Panc1 (cell line): ENCODE data around the gene BACH2. TPM values are rescaled to one million over a fixed set of nuclear protein-coding genes. Genes with fewer than 3 reads are reported as not detected.

Experiments used
- ATAC-seq: fragments of 200-7000 bp; cut with Tn5 transposase; 2 replicates; pipeline ENCODE4 v1.9.1; 2020; ENCODE audit warnings: mild to moderate bottlenecking, moderate library complexity
- BruUV-seq: library from RNA; stranded (reverse); fragments of 400-500 nt; replicated peaks from 2 replicates; lab custom pipeline; 2021; lab: Mats Ljungman, UMichigan
- CTCF ChIA-PET: fragments of 300-600 bp; sonication (Branson Sonifier 250); formaldehyde crosslinking; loops from one replicate; lab custom pipeline; 2022; ENCODE audit warnings: antibody characterized with exemption; lab: Charles Lee
- POLR2A ChIA-PET: fragments of 300-600 bp; sonication (Branson Sonifier 250); formaldehyde crosslinking; loops from one replicate; lab custom pipeline; 2022; ENCODE audit warnings: antibody characterized with exemption; lab: Charles Lee
- DNase-seq: peaks from one replicate; pipeline ENCODE4 v3.0.0-alpha.2; 2010; ENCODE audit warnings: low read depth, low spot score
- H3K27ac ChIP-seq: 2 replicates; pipeline ENCODE4 v1.5.1; 2011; ENCODE audit warnings: mild to moderate bottlenecking, low read length, inconsistent platforms
- H3K27me3 ChIP-seq: fragments of 200-500 bp; sonication (Bioruptor generic); 2 replicates; pipeline ENCODE4 v1.6.0; 2014; ENCODE audit warnings: low read length, inconsistent platforms; ENCODE audit not compliant: control insufficient read depth, insufficient read depth
- H3K36me3 ChIP-seq: fragments of 200-500 bp; sonication (Bioruptor generic); 2 replicates; pipeline ENCODE4 v1.5.1; 2014; ENCODE audit warnings: inconsistent platforms, mild to moderate bottlenecking, low read length, moderate library complexity; ENCODE audit not compliant: control insufficient read depth, insufficient read depth
- H3K4me1 ChIP-seq: 2 replicates; pipeline ENCODE4 v1.5.1; 2011; ENCODE audit warnings: inconsistent platforms, mild to moderate bottlenecking, low read length, moderate library complexity; ENCODE audit not compliant: control insufficient read depth, insufficient read depth
- H3K4me3 ChIP-seq, 2 experiments: 2 replicates each; pipeline ENCODE4 v1.5.1; 2011 to 2012; ENCODE audit warnings: low read depth in 2 of 2, low read length in 2 of 2, mild to moderate bottlenecking in 2 of 2, inconsistent platforms in 1 of 2, moderate library complexity in 1 of 2
- H3K9me3 ChIP-seq: fragments of 200-500 bp; sonication (Bioruptor generic); 2 replicates; pipeline ENCODE4 v1.5.1; 2014; ENCODE audit warnings: low read depth, mild to moderate bottlenecking, inconsistent platforms, low read length, moderate library complexity; ENCODE audit not compliant: control insufficient read depth, insufficient read depth
- POLR2AphosphoS5 ChIP-seq: IDR thresholded peaks from 2 replicates; pipeline ENCODE4 v1.6.1; 2012; ENCODE audit warnings: mild to moderate bottlenecking, low read depth, low read length, moderate library complexity
- SIN3A ChIP-seq: IDR thresholded peaks from 2 replicates; pipeline ENCODE4 v1.6.1; 2012; ENCODE audit warnings: low read depth, mild to moderate bottlenecking, low read length, moderate library complexity, borderline replicate concordance; ENCODE audit not compliant: insufficient read depth
- TCF7L2 ChIP-seq: IDR thresholded peaks from 2 replicates; pipeline ENCODE4 v1.6.1; 2011; ENCODE audit warnings: mild to moderate bottlenecking, low read depth, low read length, inconsistent platforms
- in situ Hi-C: cut with HindIII; loops from 2 replicates; pipeline ENCODE4 v1.10.0; 2016; ENCODE audit warnings: low sequenced_read_pairs, low pct_unique_long_range_greater_than_20kb
- intact Hi-C: fragments of 100-400 bp; cut with micrococcal nuclease; formaldehyde crosslinking; loops from one replicate; pipeline ENCODE4 v1.10.0; 2022; ENCODE audit not compliant: unreplicated experiment
- total RNA-seq: library from RNA; stranded (reverse); gene quantifications from one replicate; pipeline ENCODE4 v1.2.1, GENCODE V29; 2021; ENCODE audit not compliant: unreplicated experiment
- TF ChIP-seq, protein P1 (sequence below), 2 experiments: IDR thresholded peaks; 2 replicates each; pipeline ENCODE4 v1.6.1; 2011 to 2012; ENCODE audit warnings: low read depth in 2 of 2, control low read depth in 1 of 2, low read length in 1 of 2, mild to moderate bottlenecking in 1 of 2, moderate library complexity in 1 of 2; ENCODE audit not compliant: insufficient read depth in 1 of 2
- TF ChIP-seq, protein P2 (sequence below): fragments of 450-650 bp; IDR thresholded peaks from 2 replicates; pipeline ENCODE4 v1.5.1; 2017; ENCODE audit warnings: mild to moderate bottlenecking

Gene BACH2
- total RNA-seq, 1 experiment from 2014 or later: 1.6 TPM

DNA sequence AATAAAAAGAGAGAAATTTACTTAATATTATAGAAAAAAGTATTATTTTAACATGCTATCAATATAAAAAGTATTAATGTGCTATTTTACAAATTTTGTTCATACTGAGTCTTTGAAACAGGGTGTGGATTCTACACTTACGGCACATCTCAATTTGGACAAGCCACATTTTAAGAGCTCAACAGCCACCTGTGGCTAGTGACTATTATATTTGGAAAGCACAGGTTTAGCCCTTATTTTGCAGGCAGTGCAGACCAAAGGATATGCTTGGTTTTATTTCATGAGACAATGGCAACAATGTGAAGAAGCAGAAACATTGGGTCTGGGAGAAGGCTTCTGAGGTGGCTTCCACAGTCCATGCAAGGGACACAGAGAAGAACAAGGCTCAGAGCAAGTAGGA is 74.6 kb downstream of the BACH2 start:
- Histone ChIP-seq H3K27ac (no peak overlapping the region), H3K4me1 (peaks cover 25% of the 10 kb centered on the region), H3K9me3 (no peaks in the 10 kb centered on the region), H3K4me3 (no peak overlapping the region), H3K27me3 (no peaks in the 10 kb centered on the region), H3K36me3 (no peaks in the 10 kb centered on the region)
- intact Hi-C loops: no loop called here
- no TSS peak for BruUV-seq
- ChIA-PET POLR2A (no interaction called here), CTCF (interaction anchor here (0.5 kb wide), 1 partner anchor 63 kb away, joined by 4 read pairs; no protein-coding TSS in a partner anchor)
- DNase-seq (no peak), ATAC-seq (no peak)
- TF ChIP-seq SIN3A (no peak), TCF7L2 (no peak), POLR2AphosphoS5 (no peak)
- TF ChIP-seq, protein P1, sequence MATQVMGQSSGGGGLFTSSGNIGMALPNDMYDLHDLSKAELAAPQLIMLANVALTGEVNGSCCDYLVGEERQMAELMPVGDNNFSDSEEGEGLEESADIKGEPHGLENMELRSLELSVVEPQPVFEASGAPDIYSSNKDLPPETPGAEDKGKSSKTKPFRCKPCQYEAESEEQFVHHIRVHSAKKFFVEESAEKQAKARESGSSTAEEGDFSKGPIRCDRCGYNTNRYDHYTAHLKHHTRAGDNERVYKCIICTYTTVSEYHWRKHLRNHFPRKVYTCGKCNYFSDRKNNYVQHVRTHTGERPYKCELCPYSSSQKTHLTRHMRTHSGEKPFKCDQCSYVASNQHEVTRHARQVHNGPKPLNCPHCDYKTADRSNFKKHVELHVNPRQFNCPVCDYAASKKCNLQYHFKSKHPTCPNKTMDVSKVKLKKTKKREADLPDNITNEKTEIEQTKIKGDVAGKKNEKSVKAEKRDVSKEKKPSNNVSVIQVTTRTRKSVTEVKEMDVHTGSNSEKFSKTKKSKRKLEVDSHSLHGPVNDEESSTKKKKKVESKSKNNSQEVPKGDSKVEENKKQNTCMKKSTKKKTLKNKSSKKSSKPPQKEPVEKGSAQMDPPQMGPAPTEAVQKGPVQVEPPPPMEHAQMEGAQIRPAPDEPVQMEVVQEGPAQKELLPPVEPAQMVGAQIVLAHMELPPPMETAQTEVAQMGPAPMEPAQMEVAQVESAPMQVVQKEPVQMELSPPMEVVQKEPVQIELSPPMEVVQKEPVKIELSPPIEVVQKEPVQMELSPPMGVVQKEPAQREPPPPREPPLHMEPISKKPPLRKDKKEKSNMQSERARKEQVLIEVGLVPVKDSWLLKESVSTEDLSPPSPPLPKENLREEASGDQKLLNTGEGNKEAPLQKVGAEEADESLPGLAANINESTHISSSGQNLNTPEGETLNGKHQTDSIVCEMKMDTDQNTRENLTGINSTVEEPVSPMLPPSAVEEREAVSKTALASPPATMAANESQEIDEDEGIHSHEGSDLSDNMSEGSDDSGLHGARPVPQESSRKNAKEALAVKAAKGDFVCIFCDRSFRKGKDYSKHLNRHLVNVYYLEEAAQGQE (IDR thresholded peaks at IDR 0.05; ENCODE audit: insufficient read depth in 1 of 2, low read depth in 2 of 2, low read length in 1 of 2): no peak
- TF ChIP-seq, protein P2, sequence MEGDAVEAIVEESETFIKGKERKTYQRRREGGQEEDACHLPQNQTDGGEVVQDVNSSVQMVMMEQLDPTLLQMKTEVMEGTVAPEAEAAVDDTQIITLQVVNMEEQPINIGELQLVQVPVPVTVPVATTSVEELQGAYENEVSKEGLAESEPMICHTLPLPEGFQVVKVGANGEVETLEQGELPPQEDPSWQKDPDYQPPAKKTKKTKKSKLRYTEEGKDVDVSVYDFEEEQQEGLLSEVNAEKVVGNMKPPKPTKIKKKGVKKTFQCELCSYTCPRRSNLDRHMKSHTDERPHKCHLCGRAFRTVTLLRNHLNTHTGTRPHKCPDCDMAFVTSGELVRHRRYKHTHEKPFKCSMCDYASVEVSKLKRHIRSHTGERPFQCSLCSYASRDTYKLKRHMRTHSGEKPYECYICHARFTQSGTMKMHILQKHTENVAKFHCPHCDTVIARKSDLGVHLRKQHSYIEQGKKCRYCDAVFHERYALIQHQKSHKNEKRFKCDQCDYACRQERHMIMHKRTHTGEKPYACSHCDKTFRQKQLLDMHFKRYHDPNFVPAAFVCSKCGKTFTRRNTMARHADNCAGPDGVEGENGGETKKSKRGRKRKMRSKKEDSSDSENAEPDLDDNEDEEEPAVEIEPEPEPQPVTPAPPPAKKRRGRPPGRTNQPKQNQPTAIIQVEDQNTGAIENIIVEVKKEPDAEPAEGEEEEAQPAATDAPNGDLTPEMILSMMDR: no peak
- in situ Hi-C loops: no loop called here

DNA sequence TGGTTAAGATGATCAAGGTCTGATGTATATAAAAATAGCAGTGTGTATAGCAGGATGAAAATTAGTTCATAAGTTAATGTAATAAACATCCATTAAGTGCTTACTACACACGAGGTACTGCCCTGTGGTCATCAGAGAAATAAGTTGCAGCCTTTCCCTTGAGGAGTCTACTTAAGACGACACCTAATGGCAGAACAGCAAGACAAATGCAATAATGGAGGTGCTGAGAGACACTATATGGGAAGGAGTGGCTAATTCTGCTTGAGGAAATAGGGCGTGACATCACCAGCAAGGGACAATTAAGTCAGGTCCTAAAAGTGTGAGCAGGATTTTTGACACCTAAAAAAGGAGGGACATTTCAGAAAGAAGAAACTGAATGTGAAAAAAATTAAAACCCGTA is 75.2 kb downstream of the BACH2 start:
- H3K36me3 ChIP-seq: no peaks in the 10 kb centered on the region
- peaks cover 25% of the 10 kb centered on the region for H3K4me1 ChIP-seq
- no peak for DNase-seq
- H3K27ac ChIP-seq: no peak overlapping the region
- no peak for TF ChIP-seq SIN3A
- TF ChIP-seq, protein P1 (IDR thresholded peaks at IDR 0.05; ENCODE audit: insufficient read depth in 1 of 2, low read depth in 2 of 2, low read length in 1 of 2): no peak
- no peak for TF ChIP-seq TCF7L2
- TF ChIP-seq POLR2AphosphoS5: no peak
- TF ChIP-seq, protein P2: no peak
- H3K4me3 ChIP-seq: no peak overlapping the region
- intact Hi-C loops: no loop called here
- BruUV-seq: no TSS peak
- POLR2A ChIA-PET: no interaction called here
- H3K9me3 ChIP-seq: no peaks in the 10 kb centered on the region
- no peak for ATAC-seq
- in situ Hi-C loops: no loop called here
- CTCF ChIA-PET: no interaction called here
- H3K27me3 ChIP-seq: no peaks in the 10 kb centered on the region
